Ovary (tissue), 9 donors: ENCODE data around the gene SMIM41. TPM values are rescaled to one million over a fixed set of nuclear protein-coding genes. Genes with fewer than 3 reads are reported as not detected.

Experiments
- DNase-seq, 5 donors: peaks; one replicate each; pipeline ENCODE4 v3.0.0-alpha.2; 2019 to 2020
- H3K27ac ChIP-seq, 2 donors: fragments of 200-600 bp; one replicate each; pipeline versions ENCODE4 v1.5.1 to v1.8.0; 2019 to 2022
- H3K27me3 ChIP-seq: fragments of 200-600 bp; one replicate; pipeline ENCODE4 v1.8.0; 2022
- H3K36me3 ChIP-seq: fragments of 200-600 bp; sonication (generic); one replicate; pipeline ENCODE4 v1.5.1; 2019
- H3K4me1 ChIP-seq: one replicate; pipeline ENCODE4 v1.8.1; 2013; ENCODE audit warnings: mild to moderate bottlenecking, moderate library complexity; ENCODE audit not compliant: insufficient read depth
- H3K4me3 ChIP-seq: fragments of 200-600 bp; sonication (generic); one replicate; pipeline ENCODE4 v1.5.1; 2017
- H3K9me3 ChIP-seq, 2 donors: fragments of 200-600 bp in 1 of 2; sonication (generic) in 1 of 2; one replicate each; pipeline versions ENCODE4 v1.5.1 to v1.8.1; 2013 to 2019; ENCODE audit warnings: mild to moderate bottlenecking in 1 of 2, moderate library complexity in 1 of 2
- EP300 ChIP-seq: sonication (generic); formaldehyde crosslinking; IDR thresholded peaks from one replicate; pipeline ENCODE4 v1.6.1; 2017; ENCODE audit warnings: antibody characterized with exemption
- POLR2A ChIP-seq: fragments of 450-650 bp; IDR thresholded peaks from one replicate; pipeline ENCODE4 v1.6.1; 2017; ENCODE audit warnings: antibody characterized with exemption, mild to moderate bottlenecking, moderate library complexity
- WGBS, 3 donors: extraction: QIAGEN DNeasy Blood & Tissue Kit in 1 of 3; methylation state at CpG; one replicate each; pipeline versions ENCODE4 v1.1.5 to v1.1.7; 2013 to 2017; 5-methylcytosine and 5-hydroxymethylcytosine counted together
- intact Hi-C, 4 donors: fragments of 100-400 bp; cut with DNase I; formaldehyde crosslinking; loops; one replicate each; pipeline versions ENCODE4 v1.11.0 to v1.15.1; 2022 to 2023
- polyA plus RNA-seq, 2 donors: library from polyadenylated mRNA; stranded (reverse); fragments of 200-250 nt in 1 of 2; fragments of 350-450 nt in 1 of 2; fragmentation: Illumina TruSeq in 1 of 2; extraction: RNeasy Lipid Tissue Mini Kit (QIAGEN cat#74804) in 1 of 2; gene quantifications; one replicate each; pipeline ENCODE4 v1.2.3, GENCODE V29; 2013 to 2014
- total RNA-seq, 7 donors: library from RNA; depleted of rRNA in 2 of 7; stranded (reverse); fragments of >200 nt in 2 of 7; fragmentation: NEBNext Ultra II Directional in 3 of 7; extraction: Animal tissue kit (Norgen Biotek cat#: 25700) in 3 of 7; gene quantifications; one replicate each; pipeline versions ENCODE4 v1.1.0 to v1.2.4, GENCODE V29; 2016 to 2023
- TF ChIP-seq, protein P1 (sequence below), 3 donors: fragments of 450-650 bp in 2 of 3; fragments of 200-600 bp in 1 of 3; IDR thresholded peaks; one replicate each; pipeline versions ENCODE4 v1.5.1 to v1.8.0; 2016 to 2022; ENCODE audit warnings: antibody characterized with exemption in 3 of 3, mild to moderate bottlenecking in 1 of 3
- donor health status: DM: no; HTN: no; CAD: no; lungs with moderate emphysema.
- donor health status: DM: no; HTN: no; CAD: no.
- donor health status: Bipolar disorder and iron deficiency.
- donor health status: DM: yes; HTN: yes; CAD: no.
- donor health status: DM: no; HTN: no; CAD: no.
- donor health status: DM: yes; HTN: yes; CAD: no.

SMIM41 gene
- total and polyA plus RNA-seq, 9 donors = 0.32 to 4.5 (median 2.8) TPM

GRCh38 chr12:52132754-52133161, 53.3 kb downstream of the SMIM41 start:
- Histone ChIP-seq H3K9me3 (no peaks in the 10 kb centered on the region), H3K4me3 (no peak overlapping the region), H3K27me3 (no peaks in the 10 kb centered on the region), H3K27ac (no peak overlapping the region), H3K36me3 (no peaks in the 10 kb centered on the region), H3K4me1 (no peaks in the 10 kb centered on the region)
- WGBS, 3 donors = 80 to 86% (median 83%) methylated on average over 3 of the region's 3 CpGs
- no peak for TF ChIP-seq EP300
- TF ChIP-seq POLR2A = no peak
- TF ChIP-seq, protein P1, sequence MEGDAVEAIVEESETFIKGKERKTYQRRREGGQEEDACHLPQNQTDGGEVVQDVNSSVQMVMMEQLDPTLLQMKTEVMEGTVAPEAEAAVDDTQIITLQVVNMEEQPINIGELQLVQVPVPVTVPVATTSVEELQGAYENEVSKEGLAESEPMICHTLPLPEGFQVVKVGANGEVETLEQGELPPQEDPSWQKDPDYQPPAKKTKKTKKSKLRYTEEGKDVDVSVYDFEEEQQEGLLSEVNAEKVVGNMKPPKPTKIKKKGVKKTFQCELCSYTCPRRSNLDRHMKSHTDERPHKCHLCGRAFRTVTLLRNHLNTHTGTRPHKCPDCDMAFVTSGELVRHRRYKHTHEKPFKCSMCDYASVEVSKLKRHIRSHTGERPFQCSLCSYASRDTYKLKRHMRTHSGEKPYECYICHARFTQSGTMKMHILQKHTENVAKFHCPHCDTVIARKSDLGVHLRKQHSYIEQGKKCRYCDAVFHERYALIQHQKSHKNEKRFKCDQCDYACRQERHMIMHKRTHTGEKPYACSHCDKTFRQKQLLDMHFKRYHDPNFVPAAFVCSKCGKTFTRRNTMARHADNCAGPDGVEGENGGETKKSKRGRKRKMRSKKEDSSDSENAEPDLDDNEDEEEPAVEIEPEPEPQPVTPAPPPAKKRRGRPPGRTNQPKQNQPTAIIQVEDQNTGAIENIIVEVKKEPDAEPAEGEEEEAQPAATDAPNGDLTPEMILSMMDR (IDR thresholded peaks at IDR 0.05) = no peak
- DNase-seq = peak in 1 of 5 donors; percentile 6
- intact Hi-C loops = no loop called here

- TF ChIP-seq, protein P1 (IDR thresholded peaks at IDR 0.05) = no peak
- TF ChIP-seq EP300 = no peak
- WGBS, 3 donors = 55 to 72% (median 66%) methylated on average over 5 of the region's 5 CpGs
- H3K9me3 ChIP-seq = no peaks in the 10 kb centered on the region
- no peaks in the 10 kb centered on the region for H3K27me3 ChIP-seq
- intact Hi-C loops = no loop called here
- no peaks in the 10 kb centered on the region for H3K36me3 ChIP-seq
- H3K27ac ChIP-seq = no peak overlapping the region
- no peaks in the 10 kb centered on the region for H3K4me1 ChIP-seq
- H3K4me3 ChIP-seq = no peak overlapping the region
- DNase-seq = peak in 1 of 5 donors; percentile 13
Observed at GRCh38 chr12:52137746-52138145, 58.2 kb downstream of the SMIM41 start.

GRCh38 chr12:52139147-52139546, 59.6 kb downstream of the SMIM41 start:
- no peaks in the 10 kb centered on the region for H3K9me3 ChIP-seq
- H3K27ac ChIP-seq = no peak overlapping the region
- intact Hi-C loops = no loop called here
- H3K27me3 ChIP-seq = no peaks in the 10 kb centered on the region
- 85 to 91% (median 88%) methylated on average over 13 of the region's 13 CpGs for WGBS, 3 donors
- no peak for DNase-seq
- no peak overlapping the region for H3K4me3 ChIP-seq
- H3K4me1 ChIP-seq = no peaks in the 10 kb centered on the region
- TF ChIP-seq, protein P1 (IDR thresholded peaks at IDR 0.05) = no peak
- TF ChIP-seq POLR2A = no peak
- TF ChIP-seq EP300 = no peak
- no peaks in the 10 kb centered on the region for H3K36me3 ChIP-seq

DNA sequence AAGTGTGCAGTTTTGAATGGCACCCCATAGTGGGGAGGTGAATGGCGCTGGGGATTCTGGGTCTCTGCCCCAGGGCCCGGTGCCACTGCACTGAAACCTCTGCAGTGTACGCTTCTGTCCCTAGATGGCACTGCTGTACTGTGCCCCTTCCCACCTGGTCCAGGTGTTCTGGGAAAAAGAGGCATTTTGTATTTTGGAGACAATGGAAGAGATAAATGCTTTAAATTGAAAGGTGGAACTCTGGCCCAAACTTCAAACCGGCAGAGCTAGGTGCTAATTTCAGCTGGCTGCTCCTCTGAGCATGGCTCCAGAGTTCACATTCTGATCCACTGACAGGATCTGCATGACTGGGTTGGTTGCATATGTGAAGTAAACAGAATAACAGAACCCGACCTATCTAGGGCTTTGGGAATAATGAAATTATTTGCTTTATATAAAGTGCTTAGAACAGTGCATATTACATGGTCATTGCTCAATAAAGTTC, 60.1 kb downstream of the SMIM41 start:
- H3K27ac ChIP-seq = no peak overlapping the region
- H3K4me1 ChIP-seq = no peaks in the 10 kb centered on the region
- H3K36me3 ChIP-seq = no peaks in the 10 kb centered on the region
- H3K4me3 ChIP-seq = no peak overlapping the region
- no peaks in the 10 kb centered on the region for H3K9me3 ChIP-seq
- WGBS, 3 donors = 26 to 31% (median 30%) methylated on average over 5 of the region's 5 CpGs
- TF ChIP-seq POLR2A = no peak
- TF ChIP-seq, protein P1 (IDR thresholded peaks at IDR 0.05) = no peak
- no peak for TF ChIP-seq EP300
- no peaks in the 10 kb centered on the region for H3K27me3 ChIP-seq
- DNase-seq = no peak
- intact Hi-C loops = no loop called here
